Upper lobe of left lung (tissue), 6 donors: ENCODE data around the gene ATG101. TPM values are rescaled to one million over a fixed set of nuclear protein-coding genes. Genes with fewer than 3 reads are reported as not detected.

Experiments
- ATAC-seq, 2 donors: fragments of 200-7000 bp; cut with Tn5 transposase; one replicate each; pipeline ENCODE4 v1.9.1; 2022; ENCODE audit warnings: mild to moderate bottlenecking in 2 of 2, moderate library complexity in 2 of 2; ENCODE audit not compliant: low FRiP score in 2 of 2
- DNase-seq, 2 donors: peaks; one replicate each; pipeline ENCODE4 v3.0.0-alpha.2; 2019 to 2020
- H3K27ac ChIP-seq, 4 donors: fragments of 200-600 bp; sonication (generic); one replicate each; pipeline ENCODE4 v1.5.1; 2016 to 2019
- H3K27me3 ChIP-seq, 4 donors: fragments of 200-600 bp; sonication (generic); one replicate each; pipeline ENCODE4 v1.5.1; 2017 to 2019
- H3K36me3 ChIP-seq, 4 donors: fragments of 200-600 bp; sonication (generic); one replicate each; pipeline ENCODE4 v1.5.1; 2016 to 2019
- H3K4me1 ChIP-seq, 4 donors: fragments of 200-600 bp; sonication (generic); one replicate each; pipeline ENCODE4 v1.5.1; 2018 to 2019
- H3K4me3 ChIP-seq, 4 donors: fragments of 200-600 bp; sonication (generic); one replicate each; pipeline ENCODE4 v1.5.1; 2017 to 2019; ENCODE audit warnings: mild to moderate bottlenecking in 2 of 4, moderate library complexity in 1 of 4
- H3K9me3 ChIP-seq, 4 donors: fragments of 200-600 bp; sonication (generic); one replicate each; pipeline ENCODE4 v1.5.1; 2018 to 2019
- EP300 ChIP-seq, 4 donors: sonication (generic); formaldehyde crosslinking; IDR thresholded peaks; one replicate each; pipeline ENCODE4 v1.5.1; 2017; ENCODE audit warnings: antibody characterized with exemption in 4 of 4, control low read depth in 2 of 4
- POLR2A ChIP-seq, 4 donors: fragments of 450-650 bp; IDR thresholded peaks; one replicate each; pipeline ENCODE4 v1.5.1; 2016 to 2017; ENCODE audit warnings: antibody characterized with exemption in 4 of 4, mild to moderate bottlenecking in 2 of 4
- POLR2AphosphoS5 ChIP-seq, 2 donors: sonication (generic); formaldehyde crosslinking; IDR thresholded peaks; one replicate each; pipeline ENCODE4 v1.5.1; 2017; ENCODE audit warnings: antibody characterized with exemption in 2 of 2
- WGBS, 2 donors: methylation state at CpG; one replicate each; pipeline ENCODE4 v1.1.5; 2017 to 2018; 5-methylcytosine and 5-hydroxymethylcytosine counted together
- total RNA-seq, 6 donors: library from RNA; depleted of rRNA in 4 of 6; stranded (reverse); fragments of >200 nt in 4 of 6; gene quantifications; one replicate each; pipeline versions ENCODE4 v1.1.0 to v1.2.1, GENCODE V29; 2016 to 2021
- TF ChIP-seq, protein P1 (sequence below), 6 experiments: fragments of 450-650 bp in 4 of 6; fragments of 200-600 bp in 2 of 6; sonication (generic) in 2 of 6; IDR thresholded peaks; one replicate each; pipeline ENCODE4 v1.5.1; 2016 to 2019; ENCODE audit warnings: antibody characterized with exemption in 6 of 6
- donor health status: DM: no; HTN: no; CAD: no; lungs with moderate emphysema.
- donor health status: DM: no; HTN: yes; CAD: no; lungs with severe emphysema.

Gene ATG101
- total RNA-seq, 6 donors from 2014 or later, result 17.8 to 74.8 (median 35.9) TPM

DNA sequence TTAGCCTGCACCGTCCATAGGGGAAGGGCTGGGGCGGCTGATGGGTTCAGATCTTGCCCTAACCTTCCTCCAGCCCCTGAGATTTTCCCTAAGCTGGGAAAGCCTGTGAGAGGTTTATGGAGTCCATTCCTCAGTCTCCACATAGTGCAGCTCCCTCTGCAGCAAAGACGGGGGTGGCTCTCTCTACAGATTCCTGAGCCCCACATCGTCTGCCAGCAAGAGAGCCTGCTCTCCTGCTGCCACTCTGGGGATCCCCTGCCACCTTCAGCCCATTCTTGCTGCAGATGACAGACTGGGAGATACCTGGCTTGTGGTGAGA, 12.8 kb downstream of the ATG101 start:
- Histone ChIP-seq H3K27me3 (no peaks in the 10 kb centered on the region), H3K4me3 (peak overlapping the region in 1 of 4 donors; percentile 2), H3K9me3 (no peaks in the 10 kb centered on the region), H3K4me1 (peaks cover 19 to 38% (median 29%) of the 10 kb centered on the region in 4 donors), H3K36me3 (peaks cover 0 to 23% (median 13%) of the 10 kb centered on the region in 4 donors), H3K27ac (peak overlapping the region; percentile 78 to 89 (median 87))
- WGBS, 2 donors, result 56 to 62% methylated on average over 4 of the region's 4 CpGs
- DNase-seq (no peak), ATAC-seq (peak in 1 of 2 donors; percentile 1)
- TF ChIP-seq, protein P1, sequence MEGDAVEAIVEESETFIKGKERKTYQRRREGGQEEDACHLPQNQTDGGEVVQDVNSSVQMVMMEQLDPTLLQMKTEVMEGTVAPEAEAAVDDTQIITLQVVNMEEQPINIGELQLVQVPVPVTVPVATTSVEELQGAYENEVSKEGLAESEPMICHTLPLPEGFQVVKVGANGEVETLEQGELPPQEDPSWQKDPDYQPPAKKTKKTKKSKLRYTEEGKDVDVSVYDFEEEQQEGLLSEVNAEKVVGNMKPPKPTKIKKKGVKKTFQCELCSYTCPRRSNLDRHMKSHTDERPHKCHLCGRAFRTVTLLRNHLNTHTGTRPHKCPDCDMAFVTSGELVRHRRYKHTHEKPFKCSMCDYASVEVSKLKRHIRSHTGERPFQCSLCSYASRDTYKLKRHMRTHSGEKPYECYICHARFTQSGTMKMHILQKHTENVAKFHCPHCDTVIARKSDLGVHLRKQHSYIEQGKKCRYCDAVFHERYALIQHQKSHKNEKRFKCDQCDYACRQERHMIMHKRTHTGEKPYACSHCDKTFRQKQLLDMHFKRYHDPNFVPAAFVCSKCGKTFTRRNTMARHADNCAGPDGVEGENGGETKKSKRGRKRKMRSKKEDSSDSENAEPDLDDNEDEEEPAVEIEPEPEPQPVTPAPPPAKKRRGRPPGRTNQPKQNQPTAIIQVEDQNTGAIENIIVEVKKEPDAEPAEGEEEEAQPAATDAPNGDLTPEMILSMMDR (IDR thresholded peaks at IDR 0.05), result no peak
- TF ChIP-seq EP300 (IDR thresholded peaks at IDR 0.05) (no peak), POLR2A (IDR thresholded peaks at IDR 0.05) (no peak), POLR2AphosphoS5 (IDR thresholded peaks at IDR 0.05) (no peak)

- Histone ChIP-seq H3K4me3 (peak overlapping the region in 1 of 4 donors; percentile 2), H3K27ac (peak overlapping the region; percentile 78 to 89 (median 87)), H3K27me3 (no peaks in the 10 kb centered on the region), H3K4me1 (peaks cover 19 to 38% (median 29%) of the 10 kb centered on the region in 4 donors), H3K36me3 (peaks cover 0 to 18% (median 8%) of the 10 kb centered on the region in 4 donors), H3K9me3 (no peaks in the 10 kb centered on the region)
- ATAC-seq, result peak; percentile 54 to 82
- TF ChIP-seq, protein P1 (IDR thresholded peaks at IDR 0.05), result peak; percentile 91 to 96 (median 93)
- TF ChIP-seq POLR2AphosphoS5 (IDR thresholded peaks at IDR 0.05) (peak in 1 of 2 donors; percentile 18), EP300 (IDR thresholded peaks at IDR 0.05) (no peak)
- peak in 1 of 2 donors; percentile 86 for DNase-seq
- WGBS, 2 donors, result 22 to 45% methylated on average over 7 to 11 of the region's 11 CpGs
Measured at GRCh38 chr12:52082988-52083637, 13.3 kb downstream of the ATG101 start.

- Histone ChIP-seq H3K4me1 (peaks cover 19 to 38% (median 29%) of the 10 kb centered on the region in 4 donors), H3K27ac (peak overlapping the region in 2 of 4 donors; percentile 89), H3K36me3 (peaks cover 0 to 13% (median 4%) of the 10 kb centered on the region in 4 donors), H3K9me3 (no peaks in the 10 kb centered on the region), H3K4me3 (no peak overlapping the region), H3K27me3 (no peaks in the 10 kb centered on the region)
- TF ChIP-seq, protein P1 (IDR thresholded peaks at IDR 0.05), result no peak
- no peak for TF ChIP-seq EP300 (IDR thresholded peaks at IDR 0.05)
- TF ChIP-seq POLR2AphosphoS5 (IDR thresholded peaks at IDR 0.05), result no peak
- TF ChIP-seq POLR2A (IDR thresholded peaks at IDR 0.05), result no peak
- WGBS, 2 donors, result 0 to 3% methylated on average over 2 of the region's 2 CpGs
- ATAC-seq, result no peak
- no peak for DNase-seq
Measured at GRCh38 chr12:52083638-52083996, 13.8 kb downstream of the ATG101 start.

- Histone ChIP-seq H3K4me3 (no peak overlapping the region), H3K36me3 (peaks cover 0 to 3% (median 0%) of the 10 kb centered on the region in 4 donors), H3K27ac (no peak overlapping the region), H3K4me1 (peaks cover 19 to 38% (median 28%) of the 10 kb centered on the region in 4 donors), H3K9me3 (no peaks in the 10 kb centered on the region), H3K27me3 (no peaks in the 10 kb centered on the region)
- WGBS, 2 donors, result 90 to 91% methylated on average over 9 of the region's 9 CpGs
- peak in 1 of 2 donors; percentile 29 for DNase-seq
- no peak for ATAC-seq
- TF ChIP-seq POLR2A (IDR thresholded peaks at IDR 0.05) (no peak), POLR2AphosphoS5 (IDR thresholded peaks at IDR 0.05) (no peak), EP300 (IDR thresholded peaks at IDR 0.05) (no peak)
- TF ChIP-seq, protein P1 (IDR thresholded peaks at IDR 0.05), result no peak
Measured at GRCh38 chr12:52084491-52085231, 14.9 kb downstream of the ATG101 start.
